HTERT RPE-1 (cell line): Measurements from ENCODE around the gene TSPAN12.
"Not testable (repeated sequence)": the region's sequence is repeated elsewhere in the genome, so short reads cannot be mapped to it uniquely, and the experiment has no call there.

Experiments used
- in situ Hi-C: fragments of 300-500 bp; cut with MboI; formaldehyde crosslinking; loops from 4 replicates; pipeline ENCODE4 v1.14.3; 2020; ENCODE audit warnings: low sequenced_read_pairs

TSPAN12 gene

DNA sequence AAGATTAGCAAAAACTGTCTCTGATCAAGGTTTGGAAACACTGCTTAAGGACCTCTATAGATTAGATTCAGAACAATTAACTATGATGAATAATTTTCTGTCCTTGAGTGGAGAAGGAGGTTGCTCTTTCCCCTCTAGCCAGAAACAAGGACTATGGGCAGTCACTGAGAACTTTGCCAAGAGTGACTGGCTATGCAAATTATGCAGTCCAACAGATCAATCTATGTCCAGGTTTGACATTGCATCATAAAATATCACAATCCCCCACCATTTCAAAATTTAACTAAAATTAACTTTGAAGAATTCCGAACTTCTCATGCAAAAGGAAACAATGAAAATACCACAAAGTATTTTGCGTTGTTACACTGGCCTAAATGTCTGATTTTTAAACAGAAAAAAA lies 50.6 kb downstream of the TSPAN12 start:
- in situ Hi-C loops: no loop called here

DNA sequence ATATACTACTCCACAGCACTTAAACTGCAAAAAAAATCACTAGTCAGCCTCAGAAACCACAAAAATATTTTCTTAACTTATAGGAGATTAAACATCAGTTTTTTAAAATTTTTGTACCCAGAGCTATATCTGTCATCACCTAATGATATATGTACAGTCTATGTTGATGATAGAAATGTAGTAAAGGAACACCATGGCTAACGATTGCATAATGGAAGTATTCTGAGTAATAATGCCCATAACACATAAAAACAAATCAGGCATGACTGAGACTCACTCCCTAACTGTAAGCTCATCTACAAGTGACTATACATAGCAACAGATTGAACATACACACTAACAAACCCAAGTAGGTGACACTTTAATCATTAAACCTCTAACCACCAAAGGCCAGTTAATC lies 51.3 kb downstream of the TSPAN12 start:
- in situ Hi-C loops: no loop called here

GRCh38 chr7:120805636-120806388 lies 52.1 kb downstream of the TSPAN12 start:
- in situ Hi-C loops: no loop called here

DNA sequence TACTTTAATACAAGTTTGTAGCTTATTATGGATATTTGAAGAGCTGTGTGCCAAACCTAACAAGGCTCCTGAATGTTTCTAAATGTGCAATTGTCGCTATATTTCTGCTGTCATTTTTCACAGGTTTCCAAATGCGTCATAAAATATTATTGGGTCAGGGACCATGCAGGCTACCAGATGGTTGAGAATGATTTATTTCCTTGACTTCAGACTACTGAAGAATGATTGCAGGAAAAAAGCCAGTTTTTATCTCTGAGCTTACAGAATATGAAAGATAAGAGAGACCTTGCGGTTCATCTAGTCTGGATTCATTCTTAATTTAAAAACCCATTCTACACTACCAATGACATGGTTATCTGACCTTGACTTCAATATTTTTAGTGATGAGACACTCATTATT lies 55.2 kb downstream of the TSPAN12 start:
- in situ Hi-C loops: no loop called here

DNA sequence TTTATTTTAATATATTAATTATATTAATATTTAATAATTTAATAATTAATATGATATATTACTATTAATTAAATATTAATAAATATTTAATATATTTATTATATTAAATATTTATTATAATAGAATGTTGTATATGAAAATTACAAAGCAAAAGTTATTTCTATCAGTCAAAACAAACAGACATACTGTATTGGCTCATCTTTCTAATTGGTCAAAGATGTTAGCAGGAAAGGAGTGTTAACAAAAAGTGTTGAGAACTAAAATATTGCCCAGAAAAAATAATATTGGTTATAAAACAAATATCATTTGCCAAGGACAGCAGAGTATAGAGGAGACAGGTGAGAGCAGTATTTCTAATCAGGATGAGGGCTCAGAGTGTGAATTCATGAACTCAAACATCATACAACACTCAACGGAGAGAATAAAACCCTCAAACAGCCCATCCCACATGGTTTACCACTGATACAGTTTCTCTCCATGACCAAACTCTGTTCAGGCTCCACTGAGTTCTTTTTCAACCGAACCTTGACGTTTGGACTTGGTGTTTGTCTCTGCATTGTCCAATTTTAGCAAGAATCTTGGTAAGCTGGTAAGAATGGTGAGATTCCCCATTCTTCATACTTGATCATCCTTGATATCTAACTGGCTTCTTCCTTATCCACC lies 58.0 kb downstream of the TSPAN12 start:
- in situ Hi-C loops: no loop called here

DNA sequence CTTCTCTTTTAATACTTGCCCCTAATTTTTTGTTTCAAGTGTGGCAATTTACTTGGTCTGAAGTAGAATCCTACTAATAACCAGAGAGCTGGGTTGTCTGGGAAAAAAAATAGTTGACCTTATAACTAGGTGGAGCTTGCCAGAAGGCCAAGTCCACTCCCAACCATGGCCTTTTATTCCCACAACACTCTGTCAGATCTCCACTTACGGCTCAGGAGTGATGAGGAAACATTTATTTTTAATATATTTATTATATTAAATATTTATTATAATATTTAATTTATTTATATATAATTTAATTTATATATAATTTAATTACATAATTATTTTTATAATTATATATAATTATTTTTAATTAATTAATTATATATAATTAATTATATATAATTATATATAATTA lies 58.8 kb downstream of the TSPAN12 start:
- in situ Hi-C loops: no loop called here

GRCh38 chr7:120797026-120797645 lies 60.8 kb downstream of the TSPAN12 start:
- in situ Hi-C loops: no loop called here

GRCh38 chr7:120794106-120794729 lies 63.7 kb downstream of the TSPAN12 start:
- in situ Hi-C loops: no loop called here

DNA sequence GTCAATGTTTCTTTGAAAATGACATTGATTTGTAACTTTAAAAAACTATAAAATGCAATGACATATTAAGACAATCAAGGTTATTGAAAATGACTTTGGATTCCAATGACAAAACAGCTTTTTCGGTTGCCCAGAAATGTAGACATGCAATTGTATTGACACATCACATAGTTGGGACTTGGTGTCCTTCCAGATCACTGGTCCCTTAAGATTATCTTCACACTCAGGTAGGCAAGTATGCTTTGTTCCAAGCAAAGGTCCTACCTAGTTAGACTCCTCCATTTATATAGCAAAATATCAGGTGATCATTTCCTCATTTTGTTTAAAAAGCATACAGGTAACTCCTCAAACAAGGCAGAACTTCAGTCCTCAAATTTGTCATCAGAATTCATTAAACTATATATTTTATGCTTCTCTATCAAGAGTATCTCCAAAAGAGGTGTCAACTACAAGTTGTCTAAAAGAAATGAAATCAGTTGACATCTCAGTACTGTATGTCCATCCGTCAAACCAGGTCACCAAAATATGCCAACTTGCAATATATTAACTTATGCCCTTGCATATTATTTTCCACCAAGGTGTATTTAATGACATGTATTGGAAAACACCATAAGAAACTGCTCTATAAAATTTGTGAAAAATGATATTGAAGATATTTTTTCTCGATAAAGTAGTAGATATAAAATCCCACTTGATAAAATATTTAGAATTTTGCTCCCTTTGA lies 64.6 kb downstream of the TSPAN12 start:
- in situ Hi-C loops: no loop called here

- in situ Hi-C loops: no loop called here
Observed at GRCh38 chr7:120792861-120793130, 65.1 kb downstream of the TSPAN12 start.

- in situ Hi-C loops: no loop called here
Observed at GRCh38 chr7:120792091-120792860, 65.7 kb downstream of the TSPAN12 start.

DNA sequence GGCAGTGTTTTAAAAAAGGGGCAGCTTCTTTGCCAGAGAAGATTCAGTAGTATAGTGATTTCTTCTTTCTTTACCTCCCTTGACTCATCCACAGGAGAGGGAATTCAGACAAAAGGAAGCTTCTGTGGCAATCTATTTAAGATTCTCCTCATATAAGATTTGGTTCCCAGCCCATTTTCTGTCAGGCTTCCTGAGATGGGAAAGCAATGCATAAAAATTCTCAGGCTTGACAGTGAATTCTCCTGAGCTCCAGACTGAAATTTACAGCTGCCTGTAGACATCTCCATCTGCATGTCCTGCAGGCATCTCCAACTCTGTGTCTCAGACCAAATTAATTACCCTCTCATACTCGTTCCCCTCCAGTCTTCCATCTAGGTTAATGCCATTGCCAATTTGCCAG lies 72.8 kb downstream of the TSPAN12 start:
- in situ Hi-C loops: no loop called here

GRCh38 chr7:120783721-120784120 lies 74.2 kb downstream of the TSPAN12 start:
- in situ Hi-C loops: no loop called here

DNA sequence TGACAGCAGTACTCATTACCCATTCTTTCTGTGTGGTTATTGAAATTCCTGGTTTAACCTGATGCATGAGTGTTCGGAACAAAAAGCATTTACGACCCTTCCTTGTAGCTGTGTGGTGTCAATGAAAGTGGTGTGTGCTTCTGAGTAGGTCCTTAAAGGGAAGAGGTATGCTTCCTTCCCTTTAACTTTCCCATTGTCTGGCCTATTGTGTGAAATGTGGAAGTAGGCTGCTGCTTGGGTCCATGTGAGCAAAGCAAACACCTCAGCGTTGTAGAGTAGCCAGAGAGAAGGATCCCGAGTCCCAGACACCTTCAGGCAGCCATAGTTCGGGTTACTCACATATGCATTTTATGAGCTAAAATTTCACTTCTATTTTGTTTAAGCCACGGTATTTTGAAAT lies 74.7 kb downstream of the TSPAN12 start:
- in situ Hi-C loops: no loop called here

DNA sequence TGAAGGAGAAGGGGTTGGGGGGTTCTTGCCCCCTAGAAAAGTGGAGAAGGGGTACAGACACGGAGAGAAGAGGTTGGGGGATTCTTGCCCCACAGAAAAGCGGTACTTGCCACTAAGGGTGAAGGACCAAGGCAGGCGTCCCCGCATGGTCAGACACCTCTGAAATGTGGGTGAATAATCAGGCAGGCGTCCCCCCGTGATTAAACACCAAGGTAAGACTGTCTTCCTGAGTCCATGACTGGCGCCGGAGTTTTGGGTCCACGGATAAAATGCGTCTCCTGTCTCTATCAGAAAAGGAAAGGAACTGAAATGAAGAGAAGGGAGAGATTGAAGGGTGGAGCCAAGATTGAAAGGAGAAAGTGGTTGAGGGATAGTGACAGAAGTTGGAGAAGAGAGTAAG lies 76.0 kb downstream of the TSPAN12 start:
- in situ Hi-C loops: not testable (repeated sequence)

DNA sequence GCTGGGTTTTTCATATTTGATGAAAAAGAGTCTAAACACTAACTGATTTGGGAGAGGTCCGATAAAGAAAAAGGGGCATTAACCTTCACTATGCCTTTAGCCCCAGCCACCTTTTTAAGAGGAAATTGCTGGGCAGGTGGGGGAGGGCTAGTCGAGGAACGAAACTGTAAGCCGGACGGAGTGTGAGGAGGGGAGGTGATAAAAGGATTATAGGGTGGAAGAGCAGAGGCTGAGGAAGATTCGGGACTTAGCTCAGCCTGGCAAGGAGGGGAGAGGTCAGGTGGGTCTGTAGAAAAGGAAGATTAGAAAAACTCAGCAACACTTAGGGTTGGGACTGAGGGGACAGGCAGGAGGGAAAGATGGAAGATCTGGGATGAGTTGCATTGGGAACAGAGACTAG lies 77.0 kb downstream of the TSPAN12 start:
- in situ Hi-C loops: no loop called here

DNA sequence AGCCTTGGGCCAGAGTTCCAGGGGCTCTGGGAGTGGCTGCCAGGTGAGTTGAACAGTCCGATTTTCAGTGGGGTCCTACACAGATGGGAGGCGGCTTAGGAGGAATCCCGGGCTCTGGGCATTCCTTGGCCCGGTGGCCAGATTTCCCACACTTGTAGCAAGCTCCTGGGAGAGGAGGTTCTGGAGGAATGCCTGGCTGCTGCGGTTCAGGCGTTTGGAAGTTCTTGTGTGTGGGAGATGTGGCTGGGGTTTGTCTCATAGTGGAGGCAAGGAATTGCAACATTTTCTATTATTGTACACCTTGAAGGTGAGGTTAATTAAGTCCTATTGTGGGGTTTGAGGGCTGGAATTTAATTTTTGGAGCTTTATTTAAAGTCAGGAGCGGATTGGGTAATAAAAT lies 77.5 kb downstream of the TSPAN12 start:
- in situ Hi-C loops: not testable (repeated sequence)

DNA sequence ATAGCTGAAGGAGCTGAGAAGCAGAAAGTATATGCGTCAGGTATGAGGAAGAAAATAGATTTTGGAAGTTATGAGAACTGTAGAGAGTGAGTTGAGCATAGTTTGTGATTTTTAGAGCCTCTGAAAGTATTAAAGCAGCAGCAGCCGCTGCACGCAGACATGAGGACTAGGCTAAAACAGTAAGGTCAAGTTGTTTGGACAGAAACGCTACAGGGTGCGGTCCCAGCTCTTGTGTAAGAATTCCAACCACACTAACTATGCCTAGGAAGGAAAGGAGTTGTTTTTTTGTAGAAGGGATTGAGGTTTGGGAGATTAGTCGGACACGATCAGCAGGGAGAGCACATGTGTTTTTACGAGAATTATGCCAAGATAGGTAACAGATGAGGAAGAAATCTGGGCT lies 78.9 kb downstream of the TSPAN12 start:
- in situ Hi-C loops: not testable (repeated sequence)

GRCh38 chr7:120775755-120776154 lies 82.2 kb downstream of the TSPAN12 start:
- in situ Hi-C loops: no loop called here

DNA sequence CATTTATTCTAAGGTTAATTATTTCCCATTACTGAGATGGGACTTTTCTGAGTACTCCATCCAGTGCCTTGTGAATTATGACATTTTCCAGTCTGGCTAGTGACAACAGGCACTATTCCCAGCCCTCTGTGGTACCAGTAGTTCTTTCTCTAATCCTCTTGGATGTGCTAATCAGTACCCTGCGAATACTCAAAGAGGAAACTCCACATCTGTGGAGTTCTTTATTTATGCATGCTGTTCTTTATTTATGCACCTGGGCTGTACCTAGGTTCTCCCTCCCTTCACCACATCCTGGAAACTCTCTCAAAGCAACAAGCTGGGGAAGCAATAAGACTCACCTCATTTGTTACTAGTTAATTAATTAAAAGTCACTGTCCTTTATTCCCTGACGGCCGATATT lies 83.5 kb downstream of the TSPAN12 start:
- in situ Hi-C loops: no loop called here

DNA sequence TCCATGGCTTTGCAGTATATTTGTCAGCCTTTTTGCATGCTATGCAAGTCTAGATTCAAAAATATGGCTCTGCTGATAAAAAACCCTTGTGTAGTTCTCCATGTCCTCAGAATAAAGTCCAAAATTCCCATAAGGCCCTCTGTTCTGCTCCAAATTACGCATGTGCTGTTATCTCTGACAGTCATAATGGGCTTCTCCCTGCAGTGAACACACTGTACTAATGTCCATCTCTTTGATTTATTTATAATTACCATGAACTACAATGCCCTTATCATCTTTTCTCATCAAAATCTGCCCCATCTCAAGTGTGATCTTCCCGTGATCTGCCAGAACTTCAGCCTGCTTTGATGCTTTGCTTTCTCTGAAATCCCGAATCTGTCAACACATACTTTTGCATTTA lies 87.7 kb downstream of the TSPAN12 start:
- in situ Hi-C loops: no loop called here
